ENCODE results near the gene DBNDD2. TPM values are rescaled to one million over a fixed set of nuclear protein-coding genes. Genes with fewer than 3 reads are reported as not detected.

Gene DBNDD2
- total and polyA plus RNA-seq, 2 experiments from 2014 or later, result 25.8 to 62.5 TPM

DNA sequence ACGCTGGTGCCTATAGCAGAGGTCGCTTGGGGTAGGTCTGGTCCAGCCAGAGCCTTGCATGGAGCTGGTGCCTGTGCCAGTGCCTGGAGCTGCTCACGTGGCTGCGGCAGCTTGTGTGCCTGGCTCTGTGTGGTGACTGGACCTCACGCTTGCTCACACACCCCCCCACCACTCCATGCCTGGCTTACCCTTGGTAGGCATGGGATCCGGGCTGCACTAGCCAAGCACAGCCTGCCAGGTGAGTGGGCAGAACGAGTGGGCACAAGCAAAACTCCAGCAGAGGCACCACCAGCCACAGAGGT, 13.0 kb upstream of the DBNDD2 start (continued):
- TF ChIP-seq, protein P1, sequence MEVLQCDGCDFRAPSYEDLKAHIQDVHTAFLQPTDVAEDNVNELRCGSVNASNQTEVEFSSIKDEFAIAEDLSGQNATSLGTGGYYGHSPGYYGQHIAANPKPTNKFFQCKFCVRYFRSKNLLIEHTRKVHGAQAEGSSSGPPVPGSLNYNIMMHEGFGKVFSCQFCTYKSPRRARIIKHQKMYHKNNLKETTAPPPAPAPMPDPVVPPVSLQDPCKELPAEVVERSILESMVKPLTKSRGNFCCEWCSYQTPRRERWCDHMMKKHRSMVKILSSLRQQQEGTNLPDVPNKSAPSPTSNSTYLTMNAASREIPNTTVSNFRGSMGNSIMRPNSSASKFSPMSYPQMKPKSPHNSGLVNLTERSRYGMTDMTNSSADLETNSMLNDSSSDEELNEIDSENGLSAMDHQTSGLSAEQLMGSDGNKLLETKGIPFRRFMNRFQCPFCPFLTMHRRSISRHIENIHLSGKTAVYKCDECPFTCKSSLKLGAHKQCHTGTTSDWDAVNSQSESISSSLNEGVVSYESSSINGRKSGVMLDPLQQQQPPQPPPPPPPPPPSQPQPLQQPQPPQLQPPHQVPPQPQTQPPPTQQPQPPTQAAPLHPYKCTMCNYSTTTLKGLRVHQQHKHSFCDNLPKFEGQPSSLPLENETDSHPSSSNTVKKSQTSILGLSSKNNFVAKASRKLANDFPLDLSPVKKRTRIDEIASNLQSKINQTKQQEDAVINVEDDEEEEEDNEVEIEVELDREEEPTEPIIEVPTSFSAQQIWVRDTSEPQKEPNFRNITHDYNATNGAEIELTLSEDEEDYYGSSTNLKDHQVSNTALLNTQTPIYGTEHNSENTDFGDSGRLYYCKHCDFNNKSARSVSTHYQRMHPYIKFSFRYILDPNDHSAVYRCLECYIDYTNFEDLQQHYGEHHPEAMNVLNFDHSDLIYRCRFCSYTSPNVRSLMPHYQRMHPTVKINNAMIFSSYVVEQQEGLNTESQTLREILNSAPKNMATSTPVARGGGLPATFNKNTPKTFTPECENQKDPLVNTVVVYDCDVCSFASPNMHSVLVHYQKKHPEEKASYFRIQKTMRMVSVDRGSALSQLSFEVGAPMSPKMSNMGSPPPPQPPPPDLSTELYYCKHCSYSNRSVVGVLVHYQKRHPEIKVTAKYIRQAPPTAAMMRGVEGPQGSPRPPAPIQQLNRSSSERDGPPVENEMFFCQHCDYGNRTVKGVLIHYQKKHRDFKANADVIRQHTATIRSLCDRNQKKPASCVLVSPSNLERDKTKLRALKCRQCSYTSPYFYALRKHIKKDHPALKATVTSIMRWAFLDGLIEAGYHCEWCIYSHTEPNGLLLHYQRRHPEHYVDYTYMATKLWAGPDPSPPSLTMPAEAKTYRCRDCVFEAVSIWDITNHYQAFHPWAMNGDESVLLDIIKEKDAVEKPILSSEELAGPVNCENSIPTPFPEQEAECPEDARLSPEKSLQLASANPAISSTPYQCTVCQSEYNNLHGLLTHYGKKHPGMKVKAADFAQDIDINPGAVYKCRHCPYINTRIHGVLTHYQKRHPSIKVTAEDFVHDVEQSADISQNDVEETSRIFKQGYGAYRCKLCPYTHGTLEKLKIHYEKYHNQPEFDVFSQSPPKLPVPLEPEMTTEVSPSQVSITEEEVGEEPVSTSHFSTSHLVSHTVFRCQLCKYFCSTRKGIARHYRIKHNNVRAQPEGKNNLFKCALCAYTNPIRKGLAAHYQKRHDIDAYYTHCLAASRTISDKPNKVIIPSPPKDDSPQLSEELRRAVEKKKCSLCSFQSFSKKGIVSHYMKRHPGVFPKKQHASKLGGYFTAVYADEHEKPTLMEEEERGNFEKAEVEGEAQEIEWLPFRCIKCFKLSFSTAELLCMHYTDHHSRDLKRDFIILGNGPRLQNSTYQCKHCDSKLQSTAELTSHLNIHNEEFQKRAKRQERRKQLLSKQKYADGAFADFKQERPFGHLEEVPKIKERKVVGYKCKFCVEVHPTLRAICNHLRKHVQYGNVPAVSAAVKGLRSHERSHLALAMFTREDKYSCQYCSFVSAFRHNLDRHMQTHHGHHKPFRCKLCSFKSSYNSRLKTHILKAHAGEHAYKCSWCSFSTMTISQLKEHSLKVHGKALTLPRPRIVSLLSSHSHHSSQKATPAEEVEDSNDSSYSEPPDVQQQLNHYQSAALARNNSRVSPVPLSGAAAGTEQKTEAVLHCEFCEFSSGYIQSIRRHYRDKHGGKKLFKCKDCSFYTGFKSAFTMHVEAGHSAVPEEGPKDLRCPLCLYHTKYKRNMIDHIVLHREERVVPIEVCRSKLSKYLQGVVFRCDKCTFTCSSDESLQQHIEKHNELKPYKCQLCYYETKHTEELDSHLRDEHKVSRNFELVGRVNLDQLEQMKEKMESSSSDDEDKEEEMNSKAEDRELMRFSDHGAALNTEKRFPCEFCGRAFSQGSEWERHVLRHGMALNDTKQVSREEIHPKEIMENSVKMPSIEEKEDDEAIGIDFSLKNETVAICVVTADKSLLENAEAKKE (CRISPR knock-in tag; IDR thresholded peaks at IDR 0.05), result no peak
- TF ChIP-seq CREB1 (CRISPR knock-in tag; IDR thresholded peaks at IDR 0.05; ENCODE audit: low read depth), result no peak
- no peak for TF ChIP-seq ZNF114 (CRISPR knock-in tag; IDR thresholded peaks at IDR 0.05)

DNA sequence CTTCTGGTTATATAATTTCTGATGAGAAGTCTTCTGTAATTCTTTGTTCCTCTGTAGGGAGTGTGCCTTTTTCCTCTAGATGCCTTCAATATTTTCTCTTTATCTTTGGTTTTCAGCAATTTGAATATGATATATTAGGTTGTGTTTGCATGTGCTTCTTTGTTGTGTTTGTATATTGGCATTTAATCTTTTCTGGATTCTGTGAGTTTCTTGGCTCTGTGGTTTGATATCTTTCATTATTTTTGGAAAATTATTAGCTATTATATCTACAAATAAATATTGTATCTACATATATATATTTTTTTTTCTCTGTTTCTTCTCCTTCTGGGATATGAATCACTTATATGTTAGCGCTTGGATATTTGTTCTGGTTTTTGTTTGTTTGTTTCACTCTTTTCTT, 9.1 kb upstream of the DBNDD2 start:
- Mint-ChIP-seq H3K9me3 (peaks cover 31% of the 10 kb centered on the region), H3K27ac (no peak overlapping the region), H3K27me3 (ENCODE audit: insufficient read depth, low read depth, poor library complexity) (peaks cover 8% of the 10 kb centered on the region), H3K4me1 (no peaks in the 10 kb centered on the region), H3K4me3 (no peak overlapping the region), H3K36me3 (ENCODE audit: low read depth) (peaks cover 24% of the 10 kb centered on the region)
- H3K4me1 ChIP-seq (ENCODE audit: insufficient read depth), result no peaks in the 10 kb centered on the region
- H3K9me2 ChIP-seq (ENCODE audit: insufficient read depth), result peaks cover 3% of the 10 kb centered on the region; the same call in 1 of the 2 replicates
- DNase-seq (ENCODE audit: low spot score) (no peak), ATAC-seq (no peak)
- no peaks in the 10 kb centered on the region for H4K20me1 ChIP-seq (replicated peaks; ENCODE audit: insufficient read depth)
- H3K36me3 ChIP-seq (ENCODE audit: insufficient read depth), result no peaks in the 10 kb centered on the region
- H3K79me2 ChIP-seq (replicated peaks; ENCODE audit: insufficient read depth), result no peaks in the 10 kb centered on the region
- no peak overlapping the region for H3K4me2 ChIP-seq
- no peak for TF ChIP-seq ZNF114 (CRISPR knock-in tag; IDR thresholded peaks at IDR 0.05)
- no peak overlapping the region for H3K4me3 ChIP-seq
- H3K27ac ChIP-seq (ENCODE audit: low read depth), result no peak overlapping the region
- H3F3A ChIP-seq (replicated peaks; ENCODE audit: low read depth), result no peaks in the 10 kb centered on the region
- no peak overlapping the region for H2AFZ ChIP-seq
- peaks cover 9% of the 10 kb centered on the region for H3K27me3 ChIP-seq (ENCODE audit: insufficient read depth)

DNA sequence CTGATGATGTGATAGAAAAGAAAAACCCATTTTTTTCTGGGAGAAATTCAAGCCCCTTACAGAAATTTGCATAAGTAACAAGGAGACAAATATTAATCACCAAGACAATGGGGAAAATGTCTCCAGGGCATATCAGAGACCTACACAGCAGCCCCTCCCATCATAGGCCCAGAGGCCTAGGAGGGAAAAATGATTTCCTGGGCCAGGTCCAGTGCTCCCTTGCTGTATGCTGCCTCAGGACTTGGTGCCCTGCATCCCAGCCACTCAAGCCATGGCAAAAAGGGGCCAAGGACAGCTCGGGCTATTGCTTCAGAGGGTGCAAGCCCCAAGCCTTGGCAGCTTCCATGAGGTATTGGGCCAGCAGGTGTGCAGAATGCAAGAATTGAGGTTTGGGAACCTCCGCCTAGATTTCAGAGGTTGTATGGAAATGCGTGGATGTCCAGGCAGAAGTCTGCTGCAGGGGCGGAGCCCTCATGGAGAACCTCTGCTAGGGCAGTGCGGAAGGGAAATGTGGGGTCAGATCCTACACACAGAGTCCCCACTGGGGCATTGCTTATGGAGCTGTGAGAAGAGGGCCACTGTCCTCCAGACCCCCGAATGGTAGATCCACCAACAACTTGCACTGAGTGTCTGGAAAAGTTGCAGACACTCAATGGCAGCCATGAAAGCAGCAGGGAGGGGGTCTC, 7.6 kb upstream of the DBNDD2 start:
- Histone ChIP-seq H3K27ac (ENCODE audit: low read depth) (no peak overlapping the region), H3K9me2 (ENCODE audit: insufficient read depth) (peaks cover 3% of the 10 kb centered on the region; the same call in 1 of the 2 replicates), H3K4me1 (ENCODE audit: insufficient read depth) (peaks cover 3% of the 10 kb centered on the region; the same call in 1 of the 2 replicates), H3K27me3 (ENCODE audit: insufficient read depth) (peaks cover 22% of the 10 kb centered on the region), H2AFZ (no peak overlapping the region), H4K20me1 (replicated peaks; ENCODE audit: insufficient read depth) (no peaks in the 10 kb centered on the region), H3K79me2 (replicated peaks; ENCODE audit: insufficient read depth) (no peaks in the 10 kb centered on the region), H3F3A (replicated peaks; ENCODE audit: low read depth) (no peaks in the 10 kb centered on the region), H3K4me3 (no peak overlapping the region), H3K4me2 (no peak overlapping the region), H3K36me3 (ENCODE audit: insufficient read depth) (no peaks in the 10 kb centered on the region)
- H3K4me3 Mint-ChIP-seq, result no peak overlapping the region
- no peaks in the 10 kb centered on the region; the same call in 2 of the 3 replicates for H3K4me1 Mint-ChIP-seq
- peaks cover 24% of the 10 kb centered on the region for H3K36me3 Mint-ChIP-seq (ENCODE audit: low read depth)
- H3K27ac Mint-ChIP-seq, result no peak overlapping the region
- ATAC-seq (no peak), DNase-seq (ENCODE audit: low spot score) (no peak)
- peaks cover 31% of the 10 kb centered on the region for H3K9me3 Mint-ChIP-seq
- peaks cover 17% of the 10 kb centered on the region for H3K27me3 Mint-ChIP-seq (ENCODE audit: insufficient read depth, low read depth, poor library complexity)
- no peak for TF ChIP-seq JUNB (IDR thresholded peaks at IDR 0.05; ENCODE audit: unreplicated experiment)
- no peak for TF ChIP-seq ETS1 (IDR thresholded peaks at IDR 0.05)
- TF ChIP-seq CREB1 (CRISPR knock-in tag; IDR thresholded peaks at IDR 0.05; ENCODE audit: low read depth), result no peak
- no peak for TF ChIP-seq REST (IDR thresholded peaks at IDR 0.05; ENCODE audit: unreplicated experiment)
- TF ChIP-seq NANOG (IDR thresholded peaks at IDR 0.05; ENCODE audit: borderline replicate concordance), result no peak

All from GM23338 (cell line).